Measurements from ENCODE around the gene ABCC4.

Gene ABCC4

GRCh38 chr13:95256091-95256490 is 45.2 kb downstream of the ABCC4 start:
- no peak for DNase-seq

GRCh38 chr13:95255072-95255732 is 46.0 kb downstream of the ABCC4 start:
- no peak for DNase-seq

GRCh38 chr13:95254339-95254738 is 46.9 kb downstream of the ABCC4 start:
- DNase-seq, result no peak

GRCh38 chr13:95253033-95253432 is 48.2 kb downstream of the ABCC4 start:
- DNase-seq, result no peak

- DNase-seq, result no peak
Measured at GRCh38 chr13:95251641-95252040, 49.6 kb downstream of the ABCC4 start.

- no peak for DNase-seq
Measured at GRCh38 chr13:95250961-95251360, 50.3 kb downstream of the ABCC4 start.

- DNase-seq, result no peak
Measured at GRCh38 chr13:95248953-95249352, 52.3 kb downstream of the ABCC4 start.

- no peak for DNase-seq
Measured at GRCh38 chr13:95247852-95248251, 53.4 kb downstream of the ABCC4 start.

GRCh38 chr13:95247171-95247570 is 54.1 kb downstream of the ABCC4 start:
- DNase-seq, result no peak

- DNase-seq, result no peak
Measured at GRCh38 chr13:95246292-95247082, 54.8 kb downstream of the ABCC4 start.

- DNase-seq, result no peak
Measured at GRCh38 chr13:95245071-95245470, 56.2 kb downstream of the ABCC4 start.

- no peak for DNase-seq
Measured at GRCh38 chr13:95243207-95243606, 58.0 kb downstream of the ABCC4 start.

GRCh38 chr13:95241321-95241720 is 59.9 kb downstream of the ABCC4 start:
- no peak for DNase-seq

- no peak for DNase-seq
Measured at GRCh38 chr13:95239283-95239682, 62.0 kb downstream of the ABCC4 start.

- no peak for DNase-seq
Measured at GRCh38 chr13:95237310-95237870, 63.9 kb downstream of the ABCC4 start.

GRCh38 chr13:95236774-95237173 is 64.5 kb downstream of the ABCC4 start:
- no peak for DNase-seq

- DNase-seq, result no peak
Measured at GRCh38 chr13:95235974-95236373, 65.3 kb downstream of the ABCC4 start.

GRCh38 chr13:95235199-95235756 is 66.0 kb downstream of the ABCC4 start:
- no peak for DNase-seq

- no peak for DNase-seq
Measured at GRCh38 chr13:95234242-95234641, 67.0 kb downstream of the ABCC4 start.

GRCh38 chr13:95233026-95233635 is 68.1 kb downstream of the ABCC4 start:
- no peak for DNase-seq

GRCh38 chr13:95231393-95231792 is 69.9 kb downstream of the ABCC4 start:
- DNase-seq, result no peak

GRCh38 chr13:95229855-95230254 is 71.4 kb downstream of the ABCC4 start:
- DNase-seq, result no peak

GRCh38 chr13:95228130-95228529 is 73.1 kb downstream of the ABCC4 start:
- DNase-seq, result no peak
